GM19438 (cell line): Measurements from ENCODE around the gene PDLIM3.
A peak's percentile ranks its signal among the peaks of the same experiment; 100 is the strongest.

Experiments
- ATAC-seq: cut with Tn5 transposase; IDR thresholded peaks from one replicate; pipeline ENCODE4 v1.9.1; 2021; ENCODE audit warnings: low read depth; ENCODE audit not compliant: unreplicated experiment

Gene PDLIM3

GRCh38 chr4:185472103-185472542 lies 63.2 kb downstream of the PDLIM3 start:
- no peak for ATAC-seq

GRCh38 chr4:185471235-185472102 lies 63.8 kb downstream of the PDLIM3 start, which contains the start of gene CCDC110:
Gene CCDC110 (minus strand): TSS chr4:185471733. CDS start chr4:185471683, 50 bp downstream.
- peak; percentile 90 for ATAC-seq

- no peak for ATAC-seq
Measured at GRCh38 chr4:185470501-185471195, 64.7 kb downstream of the PDLIM3 start.

GRCh38 chr4:185469580-185470154 lies 65.6 kb downstream of the PDLIM3 start:
- ATAC-seq = no peak

GRCh38 chr4:185468999-185469398 lies 66.3 kb downstream of the PDLIM3 start:
- ATAC-seq = no peak

- ATAC-seq = no peak
Measured at GRCh38 chr4:185467991-185468390, 67.3 kb downstream of the PDLIM3 start.

- no peak for ATAC-seq
Measured at GRCh38 chr4:185467101-185467500, 68.2 kb downstream of the PDLIM3 start.

GRCh38 chr4:185465707-185466106 lies 69.6 kb downstream of the PDLIM3 start:
- no peak for ATAC-seq

GRCh38 chr4:185464887-185465286 lies 70.4 kb downstream of the PDLIM3 start:
- no peak for ATAC-seq

GRCh38 chr4:185464183-185464582 lies 71.1 kb downstream of the PDLIM3 start:
- no peak for ATAC-seq

GRCh38 chr4:185463541-185463940 lies 71.8 kb downstream of the PDLIM3 start:
- no peak for ATAC-seq

- no peak for ATAC-seq
Measured at GRCh38 chr4:185461565-185461964, 73.7 kb downstream of the PDLIM3 start.

- no peak for ATAC-seq
Measured at GRCh38 chr4:185457136-185457535, 78.2 kb downstream of the PDLIM3 start.

GRCh38 chr4:185456131-185456530 lies 79.2 kb downstream of the PDLIM3 start:
- no peak for ATAC-seq
